K562 (cell line): ENCODE measurements around the gene CIP2A. TPM values are rescaled to one million over a fixed set of nuclear protein-coding genes. Genes with fewer than 3 reads are reported as not detected.

Experiments
- ATAC-seq: fragments of 200-7000 bp; cut with Tn5 transposase; 3 replicates; pipeline ENCODE4 v1.9.1; 2020; ENCODE audit warnings: moderate library complexity
- BruUV-seq: library from RNA; stranded (reverse); fragments of 400-500 nt; replicated peaks from 2 replicates; lab custom pipeline; 2021; lab: Mats Ljungman, UMichigan
- CTCF ChIA-PET: fragments of 300-600 bp; formaldehyde crosslinking; extraction: SDS; loops from one replicate; lab custom pipeline; 2021; ENCODE audit warnings: low intra/inter-chr PET ratio; lab: Yijun Ruan, JAX
- POLR2A ChIA-PET: fragments of 300-600, 350-650 bp; sonication (Branson Sonifier 250); formaldehyde crosslinking; extraction: SDS; loops from one replicate; lab custom pipeline; 2021; ENCODE audit warnings: antibody characterized with exemption, inconsistent platforms; lab: Yijun Ruan, JAX
- DNase-seq, 4 experiments: peaks; one replicate each; pipeline versions ENCODE4 v3.0.0 to v3.0.0-alpha.2; 2011 to 2018; ENCODE audit warnings: low spot score in 3 of 4, mixed read lengths in 3 of 4; ENCODE audit errors: extremely low read depth in 1 of 4
- FAIRE-seq: peaks from 2 replicates; lab custom pipeline; 2011; peaks lifted over from hg19 to GRCh38; lab: Jason Lieb, UNC
- H2AFZ ChIP-seq: 2 replicates; pipeline ENCODE4 v1.6.0; 2011; ENCODE audit warnings: low read depth, low read length, control low read depth, inconsistent platforms
- H3K27ac ChIP-seq: fragments of 200-600 bp; 3 replicates; pipeline ENCODE4 v1.8.0; 2011; ENCODE audit warnings: low read depth, mild to moderate bottlenecking, control low read depth, inconsistent platforms, low read length, moderate library complexity, mixed read lengths; ENCODE audit errors: extremely low read depth
- H3K27me3 ChIP-seq, 2 experiments: fragments of 300-600 bp in 1 of 2; 2 replicates in 1 of 2; 3 replicates in 1 of 2; pipeline versions ENCODE4 v1.6.0 to v1.8.0; 2011; ENCODE audit warnings: inconsistent platforms in 2 of 2, low read length in 2 of 2, mild to moderate bottlenecking in 1 of 2, mixed read lengths in 1 of 2, moderate library complexity in 1 of 2; ENCODE audit not compliant: control insufficient read depth in 2 of 2, insufficient read depth in 2 of 2
- H3K36me3 ChIP-seq: fragments of 300-600 bp; 3 replicates; pipeline ENCODE4 v1.8.0; 2011; ENCODE audit warnings: mild to moderate bottlenecking, low read length, inconsistent platforms; ENCODE audit not compliant: control insufficient read depth, insufficient read depth
- H3K4me1 ChIP-seq, 2 experiments: fragments of 200-600 bp in 1 of 2; replicated peaks in 1 of 2; 2 replicates in 1 of 2; 3 replicates in 1 of 2; pipeline versions ENCODE4 v1.5.1 to v1.8.0; 2011; ENCODE audit warnings: inconsistent platforms in 2 of 2, low read length in 2 of 2, mild to moderate bottlenecking in 1 of 2, mixed read lengths in 1 of 2, moderate library complexity in 1 of 2; ENCODE audit not compliant: control insufficient read depth in 2 of 2, insufficient read depth in 2 of 2
- H3K4me2 ChIP-seq: 2 replicates; pipeline ENCODE4 v1.6.1; 2011; ENCODE audit warnings: low read length, control low read depth, inconsistent platforms, mixed read lengths; ENCODE audit not compliant: insufficient read depth
- H3K4me3 ChIP-seq: fragments of 200-600 bp; sonication (generic), shearing (Covaris generic); 2 replicates; pipeline ENCODE4 v1.5.1; 2016; ENCODE audit warnings: control low read depth, inconsistent platforms
- H3K79me2 ChIP-seq: fragments of 200-600 bp; 3 replicates; pipeline ENCODE4 v1.8.0; 2011; ENCODE audit warnings: low read length, inconsistent platforms; ENCODE audit not compliant: control insufficient read depth, insufficient read depth
- H3K9ac ChIP-seq, 2 experiments: 2 replicates each; pipeline versions ENCODE4 v1.6.0 to v1.6.1; 2011; ENCODE audit warnings: low read depth in 2 of 2, low read length in 2 of 2, control low read depth in 1 of 2, inconsistent platforms in 1 of 2, mild to moderate bottlenecking in 1 of 2, mixed read lengths in 1 of 2; ENCODE audit not compliant: insufficient read depth in 1 of 2
- H3K9me1 ChIP-seq: one replicate; pipeline ENCODE4 v1.6.0; 2011; ENCODE audit warnings: inconsistent platforms, mild to moderate bottlenecking, low read length, moderate library complexity; ENCODE audit not compliant: control insufficient read depth, insufficient read depth
- H3K9me3 ChIP-seq: replicated peaks from 2 replicates; pipeline ENCODE4 v1.5.1; 2011; ENCODE audit warnings: low read depth, low read length, inconsistent platforms; ENCODE audit not compliant: control insufficient read depth, insufficient read depth
- H4K20me1 ChIP-seq: replicated peaks from 2 replicates; pipeline ENCODE4 v1.6.1; 2011; ENCODE audit warnings: low read length, inconsistent platforms, mixed read lengths; ENCODE audit not compliant: control insufficient read depth, insufficient read depth
- CTCF ChIP-seq, 3 experiments: IDR thresholded peaks in 2 of 3; conservative IDR thresholded peaks in 1 of 3; 2 replicates each; pipeline ENCODE4 v1.5.1; 2011 to 2012; ENCODE audit warnings: low read length in 3 of 3, mild to moderate bottlenecking in 3 of 3, control low read depth in 2 of 3, improper control_type of control experiment in 1 of 3, inconsistent platforms in 1 of 3, low read depth in 1 of 3, mixed read lengths in 1 of 3, moderate library complexity in 1 of 3; ENCODE audit not compliant: insufficient read depth in 2 of 3
- PHTF2 ChIP-seq: fragments of 250-450 bp; sonication (Bioruptor Pico); IDR thresholded peaks from 2 replicates; pipeline ENCODE4 v1.5.0; 2021; ENCODE audit warnings: mild to moderate bottlenecking
- POLR2AphosphoS5 ChIP-seq: IDR thresholded peaks from 2 replicates; pipeline ENCODE4 v1.6.1; 2011; ENCODE audit warnings: mild to moderate bottlenecking, low read depth, low read length, moderate library complexity; ENCODE audit not compliant: control insufficient read depth, insufficient read depth
- POLR2B ChIP-seq: fragments of 450-650 bp; IDR thresholded peaks from 2 replicates; pipeline ENCODE4 v1.6.1; 2018; ENCODE audit warnings: low read depth; ENCODE audit not compliant: partially characterized antibody
- RAD21 ChIP-seq, 2 experiments: fragments of 250-450 bp in 1 of 2; fragments of 450-650 bp in 1 of 2; sonication (Bioruptor Pico) in 1 of 2; formaldehyde crosslinking in 1 of 2; IDR thresholded peaks in 1 of 2; conservative IDR thresholded peaks in 1 of 2; 2 replicates each; pipeline versions ENCODE4 v1.4.0 to v1.8.0; 2020 to 2022; ENCODE audit warnings: mild to moderate bottlenecking in 2 of 2, moderate library complexity in 1 of 2
- RNF219 ChIP-seq: fragments of 250-450 bp; sonication (Bioruptor Pico); IDR thresholded peaks from 2 replicates; pipeline ENCODE4 v1.5.0; 2022; ENCODE audit warnings: mild to moderate bottlenecking
- SMC3 ChIP-seq: conservative IDR thresholded peaks from 2 replicates; pipeline ENCODE4 v1.6.1; 2011; ENCODE audit warnings: low read depth, low read length, improper control_type of control experiment; ENCODE audit not compliant: insufficient read depth
- SPI1 ChIP-seq: IDR thresholded peaks from 2 replicates; pipeline ENCODE4 v1.6.1; 2011; ENCODE audit warnings: low read depth, low read length, control low read depth, borderline replicate concordance
- STAT5A ChIP-seq: IDR thresholded peaks from 2 replicates; pipeline ENCODE4 v1.6.1; 2012; ENCODE audit warnings: low read length, inconsistent platforms, borderline replicate concordance
- TCFL5 ChIP-seq: fragments of 250-450 bp; sonication (Bioruptor Pico); conservative IDR thresholded peaks from 2 replicates; pipeline ENCODE4 v1.6.1; 2021; ENCODE audit warnings: mild to moderate bottlenecking, moderate library complexity, matching md5 sums
- ZBTB26 ChIP-seq: fragments of 450-650 bp; formaldehyde crosslinking; IDR thresholded peaks from 2 replicates; pipeline ENCODE4 v1.4.0; 2022; ENCODE audit warnings: missing genetic modification characterization
- ZC3H11A ChIP-seq: IDR thresholded peaks from 2 replicates; pipeline ENCODE4 v1.6.1; 2012; ENCODE audit warnings: low read depth, low read length, improper control_type of control experiment
- ZNF436 ChIP-seq: fragments of 250-450, 450-650 bp; sonication (Bioruptor Pico); formaldehyde crosslinking; IDR thresholded peaks from 2 replicates; pipeline ENCODE4 v1.7.0; 2020; ENCODE audit warnings: mild to moderate bottlenecking
- ZNF766 ChIP-seq: fragments of 200-800 bp; sonication (Bioruptor generic); conservative IDR thresholded peaks from 2 replicates; pipeline ENCODE4 v1.6.1; 2016; ENCODE audit warnings: missing genetic modification characterization, missing compliant biosample characterization
- WGBS: fragments of 100-300 bp; shearing (Covaris generic); methylation state at CpG from one replicate; pipeline ENCODE4 v1.1.6; 2016; ENCODE audit warnings: low coverage, mixed read lengths; ENCODE audit not compliant: insufficient coverage; ENCODE audit errors: missing lambda C conversion rate; 5-methylcytosine and 5-hydroxymethylcytosine counted together
- in situ Hi-C: fragments of 300-500 bp; cut with MboI; formaldehyde crosslinking; loops from 4 replicates; pipeline ENCODE4 v1.15.0; 2018; ENCODE audit warnings: inconsistent platforms, mixed read lengths
- intact Hi-C: fragments of 100-400 bp; cut with micrococcal nuclease; formaldehyde crosslinking; loops from 2 replicates; pipeline ENCODE4 v1.14.2; 2022
- polyA plus RNA-seq, 8 experiments: library from polyadenylated mRNA; depleted of rRNA in 4 of 8; stranded (reverse) in 5 of 8; unstranded in 3 of 8; fragments of >200 nt; fragmentation: Nextera tagmentation in 2 of 8; fragmentation: Illumina TruSeq in 1 of 8; extraction: Ambion mirVana in 2 of 8; extraction: Trizol in 1 of 8; gene quantifications; 2 replicates each; pipeline versions ENCODE4 v1.2.1 to v1.2.3, GENCODE V29; 2011 to 2014; ENCODE audit warnings: inconsistent platforms in 1 of 8, missing spikeins in 1 of 8
- total RNA-seq, 7 experiments: library from RNA; depleted of rRNA in 6 of 7; stranded (reverse); fragments of >200 nt in 6 of 7; fragmentation: Illumina TruSeq in 2 of 7; extraction: Trizol in 2 of 7; gene quantifications; 2 replicates each; pipeline versions ENCODE4 v1.2.1 to v1.2.3, GENCODE V29; 2011 to 2021; ENCODE audit warnings: low replicate concordance in 1 of 7
- TF ChIP-seq, protein P1 (sequence below): fragments of 250-450 bp; sonication (Bioruptor Pico); IDR thresholded peaks from 2 replicates; pipeline ENCODE4 v1.9.0; 2021; ENCODE audit warnings: mild to moderate bottlenecking, inconsistent platforms

Gene CIP2A
- total and polyA plus RNA-seq, 9 of the 15 experiments (the other 6 are each of a cell fraction or from before 2014, with no cell fraction given) = 10.5 to 41.7 (median 31.5) TPM

DNA sequence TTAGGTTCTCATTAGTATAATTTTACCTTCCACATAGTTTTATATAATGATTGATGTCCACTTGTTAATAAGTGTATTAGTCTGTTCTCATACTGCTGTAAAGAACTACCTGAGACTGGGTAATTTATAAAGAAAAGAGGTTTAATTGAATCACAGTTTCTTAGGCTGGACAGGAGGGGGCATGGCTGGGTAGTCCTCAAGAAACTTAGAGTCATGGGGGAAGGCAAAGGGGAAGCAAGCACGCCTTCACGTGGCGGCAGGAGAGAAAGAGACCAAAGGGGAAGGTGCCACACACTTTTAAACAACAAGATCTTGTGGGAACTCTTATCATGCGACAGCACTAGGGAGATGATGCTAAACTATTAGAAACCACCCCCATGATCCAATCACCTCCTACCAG, 19.5 kb upstream of the CIP2A start:
- POLR2A ChIA-PET = no interaction called here
- no TSS peak for BruUV-seq
- Histone ChIP-seq H3K27ac (no peak overlapping the region), H3K4me3 (no peak overlapping the region), H3K9me1 (no peaks in the 10 kb centered on the region), H4K20me1 (no peaks in the 10 kb centered on the region), H3K79me2 (no peaks in the 10 kb centered on the region), H3K4me2 (no peak overlapping the region), H3K36me3 (no peaks in the 10 kb centered on the region), H3K9ac (no peak overlapping the region), H3K4me1 (no peaks in the 10 kb centered on the region), H3K27me3 (no peaks in the 10 kb centered on the region), H2AFZ (no peak overlapping the region), H3K9me3 (no peaks in the 10 kb centered on the region)
- CTCF ChIA-PET = interaction anchor here (0.6 kb wide), 1 partner anchor 118 kb away, joined by 3 read pairs; no protein-coding TSS in a partner anchor
- ATAC-seq (peak; percentile 87), DNase-seq (peak in 1 of 4 experiments; percentile 47), FAIRE-seq (no peak)
- in situ Hi-C loops = no loop called here
- intact Hi-C loops = loop anchor here (5.0 kb wide), 1 partner anchor 121 kb away; no protein-coding TSS in a partner anchor
- WGBS = 4% methylated on average over 4 of the region's 4 CpGs
- TF ChIP-seq STAT5A (no peak), PHTF2 (no peak), CTCF (IDR thresholded peaks at IDR 0.05 in 2 of 3, conservative IDR thresholded peaks at IDR 0.05 in 1 of 3; ENCODE audit: insufficient read depth in 2 of 3, low read depth in 1 of 3, low read length in 3 of 3) (peak; percentile 26 to 86 (median 71); a peak in 4 of 6 replicates), RAD21 (CRISPR knock-in tag; conservative IDR thresholded peaks at IDR 0.05 in 1 of 2, IDR thresholded peaks at IDR 0.05 in 1 of 2) (peak in 1 of 2 experiments; percentile 20; a peak in 2 of 4 replicates), POLR2B (no peak), ZBTB26 (no peak), SPI1 (no peak), POLR2AphosphoS5 (no peak), RNF219 (CRISPR knock-in tag) (no peak), ZNF436 (CRISPR knock-in tag) (no peak), ZC3H11A (no peak), ZNF766 (CRISPR knock-in tag) (peak; percentile 94), TCFL5 (CRISPR knock-in tag) (no peak), SMC3 (no peak)
- TF ChIP-seq, protein P1, sequence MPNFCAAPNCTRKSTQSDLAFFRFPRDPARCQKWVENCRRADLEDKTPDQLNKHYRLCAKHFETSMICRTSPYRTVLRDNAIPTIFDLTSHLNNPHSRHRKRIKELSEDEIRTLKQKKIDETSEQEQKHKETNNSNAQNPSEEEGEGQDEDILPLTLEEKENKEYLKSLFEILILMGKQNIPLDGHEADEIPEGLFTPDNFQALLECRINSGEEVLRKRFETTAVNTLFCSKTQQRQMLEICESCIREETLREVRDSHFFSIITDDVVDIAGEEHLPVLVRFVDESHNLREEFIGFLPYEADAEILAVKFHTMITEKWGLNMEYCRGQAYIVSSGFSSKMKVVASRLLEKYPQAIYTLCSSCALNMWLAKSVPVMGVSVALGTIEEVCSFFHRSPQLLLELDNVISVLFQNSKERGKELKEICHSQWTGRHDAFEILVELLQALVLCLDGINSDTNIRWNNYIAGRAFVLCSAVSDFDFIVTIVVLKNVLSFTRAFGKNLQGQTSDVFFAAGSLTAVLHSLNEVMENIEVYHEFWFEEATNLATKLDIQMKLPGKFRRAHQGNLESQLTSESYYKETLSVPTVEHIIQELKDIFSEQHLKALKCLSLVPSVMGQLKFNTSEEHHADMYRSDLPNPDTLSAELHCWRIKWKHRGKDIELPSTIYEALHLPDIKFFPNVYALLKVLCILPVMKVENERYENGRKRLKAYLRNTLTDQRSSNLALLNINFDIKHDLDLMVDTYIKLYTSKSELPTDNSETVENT (CRISPR knock-in tag) = no peak
